RWPE1 (cell line): ENCODE measurements around the gene ATPAF1.
"Not testable (repeated sequence)": the region's sequence is repeated elsewhere in the genome, so short reads cannot be mapped to it uniquely, and the experiment has no call there.

Experiments
- CTCF ChIA-PET: fragments of 350-600 bp; sonication (Branson Sonifier 250); formaldehyde crosslinking; extraction: SDS; loops from one replicate; lab custom pipeline; 2021; lab: Yijun Ruan, JAX
- POLR2A ChIA-PET: fragments of 400-600 bp; formaldehyde crosslinking; extraction: SDS; loops from one replicate; lab custom pipeline; 2020; ENCODE audit warnings: antibody characterized with exemption; ENCODE audit not compliant: low non-redundant PET; lab: Yijun Ruan, JAX
- DNase-seq: peaks from one replicate; pipeline ENCODE4 v3.0.0; 2012; ENCODE audit warnings: low spot score
- H3K27ac ChIP-seq: fragments of 450-650 bp; 2 replicates; pipeline ENCODE4 v1.5.1; 2017
- TF ChIP-seq, protein P1 (sequence below): fragments of 450-650 bp; conservative IDR thresholded peaks from 2 replicates; pipeline ENCODE4 v1.5.1; 2017; ENCODE audit warnings: low read depth, mild to moderate bottlenecking

The ATPAF1 gene

DNA sequence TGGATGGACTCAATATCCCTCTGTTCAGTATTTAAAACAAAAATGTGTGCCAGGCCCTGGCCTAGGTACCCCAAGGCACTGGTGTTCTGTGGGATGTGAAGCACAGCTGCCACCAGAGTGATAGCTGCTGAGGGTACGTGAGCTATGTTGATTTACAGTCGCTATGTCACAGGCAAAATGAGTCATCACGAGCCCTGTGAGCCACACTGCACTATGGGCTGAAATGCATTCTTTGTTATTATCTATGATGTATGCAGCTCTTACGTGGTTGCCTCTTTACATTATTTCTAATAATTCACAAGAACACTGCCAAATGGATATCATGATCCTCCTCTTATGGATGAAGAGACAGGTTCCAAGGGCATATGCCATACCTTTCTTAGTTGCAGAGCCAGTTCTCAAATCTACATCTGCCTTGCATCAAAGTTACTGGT is 5.6 kb upstream of the ATPAF1 start:
- H3K27ac ChIP-seq: no peak overlapping the region
- TF ChIP-seq, protein P1, sequence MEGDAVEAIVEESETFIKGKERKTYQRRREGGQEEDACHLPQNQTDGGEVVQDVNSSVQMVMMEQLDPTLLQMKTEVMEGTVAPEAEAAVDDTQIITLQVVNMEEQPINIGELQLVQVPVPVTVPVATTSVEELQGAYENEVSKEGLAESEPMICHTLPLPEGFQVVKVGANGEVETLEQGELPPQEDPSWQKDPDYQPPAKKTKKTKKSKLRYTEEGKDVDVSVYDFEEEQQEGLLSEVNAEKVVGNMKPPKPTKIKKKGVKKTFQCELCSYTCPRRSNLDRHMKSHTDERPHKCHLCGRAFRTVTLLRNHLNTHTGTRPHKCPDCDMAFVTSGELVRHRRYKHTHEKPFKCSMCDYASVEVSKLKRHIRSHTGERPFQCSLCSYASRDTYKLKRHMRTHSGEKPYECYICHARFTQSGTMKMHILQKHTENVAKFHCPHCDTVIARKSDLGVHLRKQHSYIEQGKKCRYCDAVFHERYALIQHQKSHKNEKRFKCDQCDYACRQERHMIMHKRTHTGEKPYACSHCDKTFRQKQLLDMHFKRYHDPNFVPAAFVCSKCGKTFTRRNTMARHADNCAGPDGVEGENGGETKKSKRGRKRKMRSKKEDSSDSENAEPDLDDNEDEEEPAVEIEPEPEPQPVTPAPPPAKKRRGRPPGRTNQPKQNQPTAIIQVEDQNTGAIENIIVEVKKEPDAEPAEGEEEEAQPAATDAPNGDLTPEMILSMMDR: no peak
- CTCF ChIA-PET: interaction anchor here (0.6 kb wide), 1 partner anchor 366 kb away, joined by 3 read pairs; no protein-coding TSS in a partner anchor
- DNase-seq: no peak
- POLR2A ChIA-PET: no interaction called here

DNA sequence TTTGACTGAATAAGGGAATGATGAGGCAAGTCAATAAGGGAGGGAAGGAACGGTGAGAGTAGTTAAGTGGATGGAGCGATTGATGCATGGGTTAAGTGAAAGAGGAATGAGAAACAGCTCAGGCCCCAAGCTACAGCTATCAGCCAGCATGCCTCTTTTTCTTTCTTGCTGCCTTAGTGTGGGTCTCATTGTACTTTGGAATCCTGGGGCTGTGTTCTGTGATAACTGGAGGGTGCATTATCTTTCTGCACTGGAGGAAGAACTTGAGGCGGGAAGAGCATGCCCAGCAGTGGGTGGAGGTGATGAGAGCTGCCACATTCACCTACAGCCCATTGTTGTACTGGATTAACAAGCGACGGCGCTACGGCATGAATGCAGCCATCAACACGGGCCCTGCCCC is 4.5 kb upstream of the ATPAF1 start:
- no peak for DNase-seq
- no peak overlapping the region for H3K27ac ChIP-seq
- ChIA-PET CTCF (no interaction called here), POLR2A (no interaction called here)
- TF ChIP-seq, protein P1: no peak

DNA sequence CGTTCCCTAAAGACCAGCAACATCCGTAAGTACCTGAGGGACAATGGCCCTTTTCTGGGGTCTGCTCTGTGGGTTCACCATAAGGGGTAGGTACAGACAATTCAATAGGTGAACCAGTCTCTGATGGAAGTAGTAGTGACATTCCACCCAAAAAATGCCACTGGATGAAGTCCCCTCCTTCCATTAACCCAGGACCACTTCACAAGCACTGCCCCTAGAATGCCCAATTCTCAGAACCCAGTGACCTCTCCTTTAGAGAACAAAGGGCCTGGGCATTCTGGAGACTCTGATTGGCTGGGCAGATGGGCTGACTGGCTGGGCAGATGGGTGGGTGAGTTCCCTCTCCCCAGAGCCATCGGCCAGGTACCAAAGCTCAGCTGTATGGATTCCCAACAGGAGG is 3.4 kb upstream of the ATPAF1 start, which contains the start of gene TEX38:
Gene TEX38 (plus strand): TSS at position 301 of the 400 bp plus-strand sequence. CDS start 81 bp downstream, at position 382.
- POLR2A ChIA-PET: no interaction called here
- no peak within 1 kb of the TSS for H3K27ac ChIP-seq
- CTCF ChIA-PET: no interaction called here
- TF ChIP-seq, protein P1: no peak
- DNase-seq: no peak

DNA sequence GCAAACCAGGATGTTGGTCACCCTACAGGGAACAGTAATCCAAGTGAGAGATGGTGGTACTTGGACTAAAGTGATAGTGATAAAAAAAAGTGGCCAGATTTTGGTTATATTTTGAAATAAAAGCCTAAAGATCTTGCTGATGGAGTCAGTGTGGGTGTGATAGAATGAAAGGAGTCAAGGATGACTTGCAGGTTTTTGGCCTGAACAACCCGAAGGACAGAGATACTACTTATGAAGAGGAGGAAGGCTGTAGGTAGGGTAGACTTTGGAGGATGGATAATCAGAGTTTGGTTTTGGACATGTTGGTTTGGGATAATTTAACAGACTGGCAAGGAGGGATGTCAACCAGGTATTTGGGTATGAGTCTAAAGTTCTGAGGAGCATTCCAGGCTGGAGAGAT is 2.0 kb upstream of the ATPAF1 start:
- no peak overlapping the region for H3K27ac ChIP-seq
- TF ChIP-seq, protein P1: no peak
- DNase-seq: no peak
- ChIA-PET CTCF (no interaction called here), POLR2A (no interaction called here)

DNA sequence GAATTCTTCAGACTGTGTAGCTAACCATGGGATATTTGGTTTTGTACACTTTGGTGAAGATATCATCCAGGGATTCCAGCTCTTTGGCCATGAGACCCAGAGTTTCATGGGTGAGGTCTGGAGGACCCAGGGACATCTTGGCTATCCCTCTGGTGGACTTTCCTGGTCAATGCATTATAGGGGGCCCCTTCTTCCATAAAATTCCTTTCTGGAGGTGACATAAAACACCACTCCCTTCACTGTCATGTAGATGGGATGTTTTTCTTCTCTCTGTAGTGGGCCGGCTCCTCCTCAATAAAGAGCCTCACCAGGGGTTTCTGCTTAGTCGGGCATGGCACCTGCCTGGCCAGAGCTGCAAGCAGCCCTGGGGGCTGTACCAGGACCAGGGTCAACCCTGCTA is 2.2 kb downstream of the ATPAF1 start:
- H3K27ac ChIP-seq: no peak overlapping the region
- ChIA-PET CTCF (interaction anchor here (0.6 to 0.7 kb wide), 4 partner anchors 15 to 207 kb away, joined by 3 to 7 read pairs (median 3); no protein-coding TSS in a partner anchor), POLR2A (no interaction called here)
- TF ChIP-seq, protein P1: no peak
- DNase-seq: no peak

DNA sequence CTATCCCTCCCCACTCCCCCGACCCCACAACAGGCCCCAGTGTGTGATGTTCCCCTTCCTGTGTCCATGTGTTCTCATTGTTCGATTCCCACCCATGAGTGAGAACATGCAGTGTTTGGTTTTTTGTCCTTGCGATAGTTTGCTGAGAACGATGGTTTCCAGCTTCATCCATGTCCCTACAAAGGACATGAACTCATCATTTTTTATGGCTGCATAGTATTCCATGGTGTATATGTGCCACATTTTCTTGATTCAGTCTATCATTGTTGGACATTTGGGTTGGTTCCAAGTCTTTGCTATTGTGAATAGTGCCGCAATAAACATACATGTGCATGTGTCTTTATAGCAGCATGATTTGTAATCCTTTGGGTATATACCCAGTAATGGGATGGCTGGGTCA is 5.2 kb downstream of the ATPAF1 start:
- CTCF ChIA-PET, POLR2A ChIA-PET, H3K27ac ChIP-seq: not testable (repeated sequence)

DNA sequence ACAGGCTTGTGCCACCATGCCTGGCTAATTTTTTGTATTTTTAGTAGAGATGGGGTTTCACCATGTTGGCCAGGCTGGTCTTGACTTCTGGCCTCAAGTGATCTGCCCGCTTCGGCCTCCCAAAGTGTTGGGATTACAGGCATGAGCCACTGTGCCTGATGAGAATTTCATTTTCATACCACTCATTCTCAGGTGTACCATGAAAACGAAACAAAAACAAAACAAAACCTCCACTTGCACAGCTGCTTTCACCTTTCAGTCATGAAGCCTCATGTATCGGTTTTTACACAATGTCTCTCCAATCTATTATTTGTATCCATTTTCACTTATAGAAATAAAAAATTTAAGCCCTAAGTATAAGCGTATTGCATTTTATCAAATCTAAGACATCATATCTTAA is 8.0 kb downstream of the ATPAF1 start:
- H3K27ac ChIP-seq, POLR2A ChIA-PET, DNase-seq: not testable (repeated sequence)
- CTCF ChIA-PET: interaction anchor here (0.7 kb wide), 1 partner anchor 25 kb away, joined by 7 read pairs; no protein-coding TSS in a partner anchor

More for the DNA sequence above, 5.2 kb downstream of the ATPAF1 start:
- DNase-seq: not testable (repeated sequence)
